ENCODE results near the gene MOSMO. TPM values are rescaled to one million over a fixed set of nuclear protein-coding genes. Genes with fewer than 3 reads are reported as not detected.
A peak's percentile ranks its signal among the peaks of the same experiment; 100 is the strongest.

Gene MOSMO
- total RNA-seq, 1 experiment from 2014 or later, result 12.4 TPM

DNA sequence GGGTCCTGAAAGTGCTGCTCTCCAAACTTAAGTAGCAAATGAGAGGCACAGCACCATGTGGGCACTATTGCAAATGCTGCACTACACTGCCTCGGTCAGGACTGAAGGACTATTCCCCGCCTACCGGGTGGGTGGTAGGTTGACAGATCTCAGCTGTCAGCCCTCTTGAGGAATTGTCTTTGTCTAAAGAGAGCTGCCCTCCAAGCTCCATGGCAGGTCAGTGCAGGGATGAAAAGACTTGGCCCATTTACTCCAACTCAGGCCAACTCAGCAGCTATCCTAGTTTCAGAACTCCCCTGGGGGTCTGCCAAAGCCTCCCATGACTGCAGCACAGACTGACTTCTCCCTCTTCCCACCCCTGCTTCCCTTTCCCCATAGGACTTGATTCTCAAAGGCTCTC, 3.6 kb upstream of the MOSMO start:
- Histone ChIP-seq H4K20me1 (ENCODE audit: low read length) (no peaks in the 10 kb centered on the region), H3K79me2 (ENCODE audit: low read length) (peaks cover 32% of the 10 kb centered on the region), H3K4me2 (ENCODE audit: low read length) (no peak overlapping the region), H3K9me3 (ENCODE audit: low read length) (no peaks in the 10 kb centered on the region), H3K27ac (ENCODE audit: low read length) (no peak overlapping the region), H3K4me1 (ENCODE audit: insufficient read depth, low read length) (peaks cover 29% of the 10 kb centered on the region), H3K9ac (ENCODE audit: low read length) (no peak overlapping the region), H3K4me3 (ENCODE audit: low read length) (no peak overlapping the region), H3K27me3 (ENCODE audit: low read length) (no peaks in the 10 kb centered on the region), H3K36me3 (ENCODE audit: low read depth, low read length) (no peaks in the 10 kb centered on the region), H3K9me2 (replicated peaks; ENCODE audit: low read length) (no peaks in the 10 kb centered on the region), H3F3A (ENCODE audit: low read length, unreplicated experiment) (no peaks in the 10 kb centered on the region), H2AFZ (ENCODE audit: low read length) (no peak overlapping the region)
- ChIA-PET POLR2A (ENCODE audit: unreplicated experiment) (no interaction called here), CTCF (no interaction called here)
- no peak for ATAC-seq
- no peak for DNase-seq
- BruUV-seq (replicated peaks), result no TSS peak
- TF ChIP-seq EZH2phosphoT487 (IDR thresholded peaks at IDR 0.05; ENCODE audit: borderline replicate concordance, low read length) (no peak), EZH2 (IDR thresholded peaks at IDR 0.05; ENCODE audit: low read length, unreplicated experiment) (no peak)
- TF ChIP-seq, protein P1, sequence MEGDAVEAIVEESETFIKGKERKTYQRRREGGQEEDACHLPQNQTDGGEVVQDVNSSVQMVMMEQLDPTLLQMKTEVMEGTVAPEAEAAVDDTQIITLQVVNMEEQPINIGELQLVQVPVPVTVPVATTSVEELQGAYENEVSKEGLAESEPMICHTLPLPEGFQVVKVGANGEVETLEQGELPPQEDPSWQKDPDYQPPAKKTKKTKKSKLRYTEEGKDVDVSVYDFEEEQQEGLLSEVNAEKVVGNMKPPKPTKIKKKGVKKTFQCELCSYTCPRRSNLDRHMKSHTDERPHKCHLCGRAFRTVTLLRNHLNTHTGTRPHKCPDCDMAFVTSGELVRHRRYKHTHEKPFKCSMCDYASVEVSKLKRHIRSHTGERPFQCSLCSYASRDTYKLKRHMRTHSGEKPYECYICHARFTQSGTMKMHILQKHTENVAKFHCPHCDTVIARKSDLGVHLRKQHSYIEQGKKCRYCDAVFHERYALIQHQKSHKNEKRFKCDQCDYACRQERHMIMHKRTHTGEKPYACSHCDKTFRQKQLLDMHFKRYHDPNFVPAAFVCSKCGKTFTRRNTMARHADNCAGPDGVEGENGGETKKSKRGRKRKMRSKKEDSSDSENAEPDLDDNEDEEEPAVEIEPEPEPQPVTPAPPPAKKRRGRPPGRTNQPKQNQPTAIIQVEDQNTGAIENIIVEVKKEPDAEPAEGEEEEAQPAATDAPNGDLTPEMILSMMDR (conservative IDR thresholded peaks at IDR 0.05; ENCODE audit: low read depth, low read length), result no peak
- intact Hi-C loops (cut with micrococcal nuclease), result no loop called here

DNA sequence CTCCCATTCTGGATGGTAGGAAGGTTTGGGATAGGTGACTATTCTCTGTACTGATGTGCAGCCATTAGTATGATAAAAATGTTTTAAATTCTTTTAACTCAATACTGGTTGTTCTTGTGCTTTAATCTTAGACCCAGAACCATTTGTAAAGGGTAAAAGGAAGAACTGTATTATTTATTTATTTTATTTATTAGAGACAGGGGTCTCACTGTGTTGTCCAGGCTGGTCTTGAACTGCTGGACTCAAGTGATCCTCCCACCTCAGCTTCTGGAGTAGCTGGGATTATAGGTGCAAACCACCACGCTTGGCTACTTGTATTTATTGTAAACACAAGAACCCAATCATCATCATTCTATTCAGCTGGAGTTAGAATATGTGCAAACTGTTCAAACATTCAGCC, 2.2 kb upstream of the MOSMO start:
- H3K9ac ChIP-seq (ENCODE audit: low read length), result no peak overlapping the region
- H3K4me1 ChIP-seq (ENCODE audit: insufficient read depth, low read length), result peaks cover 35% of the 10 kb centered on the region
- no peaks in the 10 kb centered on the region for H3K9me2 ChIP-seq (replicated peaks; ENCODE audit: low read length)
- no peak for DNase-seq
- no peaks in the 10 kb centered on the region for H3K27me3 ChIP-seq (ENCODE audit: low read length)
- H3F3A ChIP-seq (ENCODE audit: low read length, unreplicated experiment), result no peaks in the 10 kb centered on the region
- H3K36me3 ChIP-seq (ENCODE audit: low read depth, low read length), result no peaks in the 10 kb centered on the region
- no peak overlapping the region for H3K4me3 ChIP-seq (ENCODE audit: low read length)
- no peak for ATAC-seq
- no peak overlapping the region for H2AFZ ChIP-seq (ENCODE audit: low read length)
- ChIA-PET POLR2A (ENCODE audit: unreplicated experiment) (no interaction called here), CTCF (no interaction called here)
- H3K27ac ChIP-seq (ENCODE audit: low read length), result no peak overlapping the region
- no peaks in the 10 kb centered on the region for H3K9me3 ChIP-seq (ENCODE audit: low read length)
- no peak overlapping the region for H3K4me2 ChIP-seq (ENCODE audit: low read length)
- TF ChIP-seq EZH2 (IDR thresholded peaks at IDR 0.05; ENCODE audit: low read length, unreplicated experiment), result no peak
- TF ChIP-seq, protein P1 (conservative IDR thresholded peaks at IDR 0.05; ENCODE audit: low read depth, low read length), result no peak
- no peak for TF ChIP-seq EZH2phosphoT487 (IDR thresholded peaks at IDR 0.05; ENCODE audit: borderline replicate concordance, low read length)
- intact Hi-C loops (cut with micrococcal nuclease), result no loop called here
- BruUV-seq (replicated peaks), result no TSS peak
- H3K79me2 ChIP-seq (ENCODE audit: low read length), result peaks cover 46% of the 10 kb centered on the region
- H4K20me1 ChIP-seq (ENCODE audit: low read length), result peaks cover 5% of the 10 kb centered on the region; the same call in 1 of the 2 replicates

DNA sequence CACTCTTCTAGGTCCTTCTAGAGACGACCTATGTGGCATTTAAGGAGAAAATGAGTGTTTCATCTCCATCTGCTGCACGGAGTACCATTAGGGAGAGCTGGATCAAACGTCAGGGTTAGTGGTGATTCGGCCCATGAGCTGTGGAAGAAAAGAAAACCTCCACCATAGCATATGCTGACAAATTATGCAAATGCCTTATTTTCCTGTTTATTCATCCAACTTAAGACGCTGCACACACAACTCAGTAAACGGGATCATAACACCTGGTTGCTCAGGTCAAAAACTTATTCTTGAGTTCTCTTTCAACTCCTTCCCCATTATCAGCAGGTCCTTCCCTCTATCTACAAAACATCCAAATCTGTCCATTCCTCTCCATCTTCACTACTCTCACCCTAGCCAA, 1.3 kb upstream of the MOSMO start:
- Histone ChIP-seq H3K4me1 (ENCODE audit: insufficient read depth, low read length) (peaks cover 35% of the 10 kb centered on the region), H3K4me3 (ENCODE audit: low read length) (peak overlapping the region; percentile 80), H3K27me3 (ENCODE audit: low read length) (no peaks in the 10 kb centered on the region), H3K9me2 (replicated peaks; ENCODE audit: low read length) (no peaks in the 10 kb centered on the region), H3K27ac (ENCODE audit: low read length) (no peak overlapping the region), H3K36me3 (ENCODE audit: low read depth, low read length) (no peaks in the 10 kb centered on the region), H2AFZ (ENCODE audit: low read length) (no peak overlapping the region), H3K9ac (ENCODE audit: low read length) (no peak overlapping the region), H3K4me2 (ENCODE audit: low read length) (peak overlapping the region; percentile 84), H3K9me3 (ENCODE audit: low read length) (no peaks in the 10 kb centered on the region), H3K79me2 (ENCODE audit: low read length) (peaks cover 55% of the 10 kb centered on the region), H3F3A (ENCODE audit: low read length, unreplicated experiment) (no peaks in the 10 kb centered on the region), H4K20me1 (ENCODE audit: low read length) (peaks cover 10% of the 10 kb centered on the region; the same call in 1 of the 2 replicates)
- intact Hi-C loops (cut with micrococcal nuclease), result no loop called here
- TF ChIP-seq EZH2phosphoT487 (IDR thresholded peaks at IDR 0.05; ENCODE audit: borderline replicate concordance, low read length), result no peak
- no TSS peak for BruUV-seq (replicated peaks)
- ChIA-PET POLR2A (ENCODE audit: unreplicated experiment) (no interaction called here), CTCF (no interaction called here)
- DNase-seq (no peak), ATAC-seq (no peak)
